HCT116 (cell line): ENCODE data around the gene PRKG1. TPM values are rescaled to one million over a fixed set of nuclear protein-coding genes. Genes with fewer than 3 reads are reported as not detected.

ENCODE experiments used
- ATAC-seq: fragments of 200-7000 bp; cut with Tn5 transposase; 2 replicates; pipeline ENCODE4 v1.9.1; 2020; ENCODE audit warnings: mild to moderate bottlenecking, moderate library complexity
- BruUV-seq: library from RNA; stranded (reverse); fragments of 400-500 nt; replicated peaks from 2 replicates; lab custom pipeline; 2021; lab: Mats Ljungman, UMichigan
- CTCF ChIA-PET: fragments of 300-600 bp; sonication (Branson Sonifier 250); formaldehyde crosslinking; loops from one replicate; lab custom pipeline; 2021; ENCODE audit warnings: antibody characterized with exemption; lab: Charles Lee
- POLR2A ChIA-PET: fragments of 300-600, 350-600 bp; sonication (Branson Sonifier 250); formaldehyde crosslinking; loops from one replicate; lab custom pipeline; 2021; ENCODE audit warnings: antibody characterized with exemption; lab: Charles Lee
- RAD21 ChIA-PET, 2 experiments: fragments of 300-600 bp; sonication (Branson Sonifier 250); formaldehyde crosslinking; loops; one replicate each; lab custom pipeline; 2023; ENCODE audit warnings: low total read pairs in 2 of 2; ENCODE audit not compliant: uncharacterized antibody in 2 of 2, unreplicated experiment in 2 of 2, low non-redundant PET in 1 of 2; lab: Charles Lee
- DNase-seq: peaks from one replicate; pipeline ENCODE4 v3.0.0-alpha.2; 2010; ENCODE audit warnings: low read depth, low spot score
- H2AFZ ChIP-seq: fragments of 200-600 bp; shearing (Covaris generic), sonication (generic); 2 replicates; pipeline ENCODE4 v1.6.1; 2017; ENCODE audit warnings: low read depth, mixed run types, mixed read lengths, antibody characterized with exemption, low read length; ENCODE audit not compliant: poor library complexity, severe bottlenecking
- H3K27ac ChIP-seq: 2 replicates; pipeline ENCODE4 v1.5.1; 2012; ENCODE audit warnings: low read depth, low read length
- H3K27me3 ChIP-seq: fragments of 200-600 bp; sonication (generic); 2 replicates; pipeline ENCODE4 v1.6.1; 2016; ENCODE audit warnings: mixed run types, low read length, mixed read lengths; ENCODE audit not compliant: insufficient read depth
- H3K36me3 ChIP-seq, 2 experiments: fragments of 200-500 bp in 1 of 2; fragments of 200-600 bp in 1 of 2; sonication (Bioruptor generic) in 1 of 2; sonication (generic) in 1 of 2; 2 replicates each; pipeline versions ENCODE4 v1.5.1 to v1.6.1; 2014 to 2016; ENCODE audit warnings: low read length in 2 of 2, inconsistent platforms in 1 of 2, mixed read lengths in 1 of 2, mixed run types in 1 of 2; ENCODE audit not compliant: insufficient read depth in 2 of 2, control insufficient read depth in 1 of 2
- H3K4me1 ChIP-seq, 2 experiments: fragments of 200-600 bp in 1 of 2; sonication (generic) in 1 of 2; 2 replicates each; pipeline versions ENCODE4 v1.5.1 to v1.6.1; 2012 to 2017; ENCODE audit warnings: low read length in 2 of 2, inconsistent platforms in 1 of 2, mild to moderate bottlenecking in 1 of 2, mixed read lengths in 1 of 2, mixed run types in 1 of 2, moderate library complexity in 1 of 2; ENCODE audit not compliant: insufficient read depth in 2 of 2, control insufficient read depth in 1 of 2
- H3K4me2 ChIP-seq: fragments of 200-600 bp; sonication (generic); 2 replicates; pipeline ENCODE4 v1.6.1; 2017; ENCODE audit warnings: mixed run types, low read length, mixed read lengths
- H3K4me3 ChIP-seq, 2 experiments: fragments of 200-600 bp in 1 of 2; sonication (generic) in 1 of 2; replicated peaks in 1 of 2; 2 replicates each; pipeline ENCODE4 v1.5.1; 2011 to 2016; ENCODE audit warnings: low read length in 2 of 2, control low read depth in 1 of 2, low read depth in 1 of 2, mild to moderate bottlenecking in 1 of 2, mixed read lengths in 1 of 2, mixed run types in 1 of 2
- H3K79me2 ChIP-seq: fragments of 200-600 bp; sonication (generic); 2 replicates; pipeline ENCODE4 v1.6.1; 2017; ENCODE audit warnings: mild to moderate bottlenecking, mixed run types, low read length, moderate library complexity, mixed read lengths; ENCODE audit not compliant: insufficient read depth
- H3K9ac ChIP-seq: fragments of 200-600 bp; sonication (generic); 2 replicates; pipeline ENCODE4 v1.6.1; 2016; ENCODE audit warnings: low read length, mixed read lengths
- H3K9me2 ChIP-seq: fragments of 200-600 bp; sonication (generic), shearing (Covaris generic); 2 replicates; pipeline ENCODE4 v1.6.1; 2017; ENCODE audit warnings: mixed run types, mild to moderate bottlenecking, moderate library complexity; ENCODE audit not compliant: insufficient read depth
- H3K9me3 ChIP-seq, 2 experiments: fragments of 200-500 bp in 1 of 2; fragments of 200-600 bp in 1 of 2; sonication (Bioruptor generic) in 1 of 2; sonication (generic) in 1 of 2; 2 replicates each; pipeline ENCODE4 v1.6.1; 2014 to 2017; ENCODE audit warnings: low read length in 2 of 2, mixed read lengths in 2 of 2, inconsistent platforms in 1 of 2, low read depth in 1 of 2, mild to moderate bottlenecking in 1 of 2, mixed run types in 1 of 2, moderate library complexity in 1 of 2; ENCODE audit not compliant: control insufficient read depth in 1 of 2, insufficient read depth in 1 of 2
- H4K20me1 ChIP-seq: fragments of 200-600 bp; sonication (generic), shearing (Covaris generic); 2 replicates; pipeline ENCODE4 v1.6.1; 2017; ENCODE audit warnings: mixed run types, mild to moderate bottlenecking, moderate library complexity; ENCODE audit not compliant: insufficient read depth
- CEBPB ChIP-seq: IDR thresholded peaks from 2 replicates; pipeline ENCODE4 v1.6.1; 2012; ENCODE audit warnings: low read depth
- ELF1 ChIP-seq: IDR thresholded peaks from 2 replicates; pipeline ENCODE4 v1.6.1; 2012; ENCODE audit warnings: low read depth, borderline replicate concordance
- FOSL1 ChIP-seq: IDR thresholded peaks from 2 replicates; pipeline ENCODE4 v1.6.1; 2012; ENCODE audit warnings: low read depth
- POLR2A ChIP-seq: IDR thresholded peaks from 2 replicates; pipeline ENCODE4 v1.7.0; 2011; ENCODE audit warnings: borderline replicate concordance; ENCODE audit not compliant: insufficient read depth, insufficient read length; ENCODE audit errors: extremely low read depth
- SP1 ChIP-seq: IDR thresholded peaks from 2 replicates; pipeline ENCODE4 v1.6.1; 2012; ENCODE audit warnings: low read depth
- YY1 ChIP-seq: IDR thresholded peaks from 2 replicates; pipeline ENCODE4 v1.6.1; 2011; ENCODE audit warnings: low read length, low read depth, moderate library complexity, mild to moderate bottlenecking; ENCODE audit not compliant: insufficient replicate concordance; ENCODE audit errors: extremely low read depth
- ZNF274 ChIP-seq: fragments of 200-500 bp; sonication (Bioruptor generic); IDR thresholded peaks from 2 replicates; pipeline ENCODE4 v1.6.1; 2014; ENCODE audit warnings: mild to moderate bottlenecking, low read depth, low read length, inconsistent platforms
- intact Hi-C: fragments of 100-400 bp; cut with micrococcal nuclease; formaldehyde crosslinking; loops from 2 replicates; pipeline ENCODE4 v1.10.0; 2022
- total RNA-seq: library from RNA; stranded (reverse); gene quantifications from one replicate; pipeline ENCODE4 v1.2.1, GENCODE V29; 2021; ENCODE audit not compliant: unreplicated experiment
- TF ChIP-seq, protein P1 (sequence below): IDR thresholded peaks from 2 replicates; pipeline ENCODE4 v1.6.1; 2012
- TF ChIP-seq, protein P2 (sequence below), 3 experiments: fragments of 200-600 bp in 1 of 3; sonication (generic) in 1 of 3; IDR thresholded peaks in 2 of 3; conservative IDR thresholded peaks in 1 of 3; 2 replicates each; pipeline ENCODE4 v1.5.1; 2012 to 2017; ENCODE audit warnings: low read depth in 2 of 3, low read length in 2 of 3, antibody characterized with exemption in 1 of 3, borderline replicate concordance in 1 of 3, control low read depth in 1 of 3, mild to moderate bottlenecking in 1 of 3, mixed read lengths in 1 of 3, mixed run types in 1 of 3, moderate library complexity in 1 of 3; ENCODE audit not compliant: insufficient read depth in 1 of 3

The PRKG1 gene
- total RNA-seq, 1 experiment from 2014 or later = 1.4 TPM

DNA sequence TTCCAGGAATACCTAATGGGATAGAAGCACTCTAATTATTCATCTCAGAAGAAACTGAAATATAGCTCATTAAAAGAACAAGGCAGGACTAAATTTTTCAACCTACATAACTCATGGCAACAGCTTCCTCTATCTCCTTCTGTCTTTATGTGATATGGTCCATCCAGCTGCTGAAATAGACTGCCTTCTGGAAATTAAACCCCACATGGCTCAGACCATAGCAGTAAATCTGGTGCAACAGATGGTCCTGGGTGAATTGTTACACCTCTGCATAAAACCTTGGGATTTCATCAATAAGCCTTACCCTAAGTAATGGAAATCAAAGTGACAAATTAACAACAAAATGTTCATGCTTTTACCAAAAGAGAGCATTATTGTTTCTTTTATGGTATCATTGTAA lies 830.7 kb downstream of the PRKG1 start:
- no TSS peak for BruUV-seq
- Histone ChIP-seq H3K27me3 (peaks cover 6% of the 10 kb centered on the region; the same call in 1 of the 2 replicates), H3K9me2 (no peaks in the 10 kb centered on the region), H3K27ac (no peak overlapping the region), H3K4me3 (no peak overlapping the region), H3K4me2 (no peak overlapping the region), H3K36me3 (no peaks in the 10 kb centered on the region), H3K9ac (no peak overlapping the region), H2AFZ (no peak overlapping the region), H3K4me1 (no peaks in the 10 kb centered on the region), H3K9me3 (no peaks in the 10 kb centered on the region), H4K20me1 (no peaks in the 10 kb centered on the region), H3K79me2 (no peaks in the 10 kb centered on the region)
- intact Hi-C loops = no loop called here
- ATAC-seq (no peak), DNase-seq (no peak)
- CTCF ChIA-PET = no interaction called here
- POLR2A ChIA-PET = no interaction called here
- RAD21 ChIA-PET = interaction anchor here in 1 of 2 experiments (0.6 kb wide), 1 partner anchor 14 kb away, joined by 3 read pairs; no protein-coding TSS in a partner anchor
- TF ChIP-seq POLR2A (no peak), ZNF274 (no peak), FOSL1 (no peak), ELF1 (no peak), YY1 (no peak), CEBPB (no peak)
- TF ChIP-seq, protein P1, sequence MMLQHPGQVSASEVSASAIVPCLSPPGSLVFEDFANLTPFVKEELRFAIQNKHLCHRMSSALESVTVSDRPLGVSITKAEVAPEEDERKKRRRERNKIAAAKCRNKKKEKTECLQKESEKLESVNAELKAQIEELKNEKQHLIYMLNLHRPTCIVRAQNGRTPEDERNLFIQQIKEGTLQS = no peak
- TF ChIP-seq, protein P2, sequence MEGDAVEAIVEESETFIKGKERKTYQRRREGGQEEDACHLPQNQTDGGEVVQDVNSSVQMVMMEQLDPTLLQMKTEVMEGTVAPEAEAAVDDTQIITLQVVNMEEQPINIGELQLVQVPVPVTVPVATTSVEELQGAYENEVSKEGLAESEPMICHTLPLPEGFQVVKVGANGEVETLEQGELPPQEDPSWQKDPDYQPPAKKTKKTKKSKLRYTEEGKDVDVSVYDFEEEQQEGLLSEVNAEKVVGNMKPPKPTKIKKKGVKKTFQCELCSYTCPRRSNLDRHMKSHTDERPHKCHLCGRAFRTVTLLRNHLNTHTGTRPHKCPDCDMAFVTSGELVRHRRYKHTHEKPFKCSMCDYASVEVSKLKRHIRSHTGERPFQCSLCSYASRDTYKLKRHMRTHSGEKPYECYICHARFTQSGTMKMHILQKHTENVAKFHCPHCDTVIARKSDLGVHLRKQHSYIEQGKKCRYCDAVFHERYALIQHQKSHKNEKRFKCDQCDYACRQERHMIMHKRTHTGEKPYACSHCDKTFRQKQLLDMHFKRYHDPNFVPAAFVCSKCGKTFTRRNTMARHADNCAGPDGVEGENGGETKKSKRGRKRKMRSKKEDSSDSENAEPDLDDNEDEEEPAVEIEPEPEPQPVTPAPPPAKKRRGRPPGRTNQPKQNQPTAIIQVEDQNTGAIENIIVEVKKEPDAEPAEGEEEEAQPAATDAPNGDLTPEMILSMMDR (IDR thresholded peaks at IDR 0.05 in 2 of 3, conservative IDR thresholded peaks at IDR 0.05 in 1 of 3; ENCODE audit: borderline replicate concordance in 1 of 3, insufficient read depth in 1 of 3, low read depth in 2 of 3, low read length in 2 of 3) = no peak

DNA sequence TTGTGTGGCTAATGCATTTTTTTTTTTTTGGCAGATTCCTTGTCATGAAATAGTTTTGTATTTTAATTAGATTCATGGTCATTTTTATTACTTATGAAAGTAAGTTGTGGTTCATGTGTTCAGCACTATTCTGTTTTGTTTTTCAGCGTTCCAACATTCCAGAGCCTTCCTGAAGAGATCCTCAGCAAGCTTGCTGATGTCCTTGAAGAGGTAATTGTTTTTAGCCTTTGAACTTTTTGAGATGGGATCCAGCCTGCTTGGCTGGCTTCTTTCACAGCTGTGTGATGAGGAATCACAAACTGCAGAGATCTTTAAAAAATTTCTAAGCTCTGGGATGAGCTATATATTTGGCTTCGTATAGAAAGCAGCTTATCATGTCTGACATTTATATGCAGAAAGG lies 833.1 kb downstream of the PRKG1 start:
- Histone ChIP-seq H3K36me3 (no peaks in the 10 kb centered on the region), H3K4me3 (no peak overlapping the region), H2AFZ (no peak overlapping the region), H3K9me2 (no peaks in the 10 kb centered on the region), H3K4me1 (no peaks in the 10 kb centered on the region), H3K79me2 (no peaks in the 10 kb centered on the region), H3K27me3 (peaks cover 11% of the 10 kb centered on the region; the same call in 1 of the 2 replicates), H3K9ac (no peak overlapping the region), H3K4me2 (no peak overlapping the region), H3K27ac (no peak overlapping the region), H4K20me1 (no peaks in the 10 kb centered on the region), H3K9me3 (no peaks in the 10 kb centered on the region)
- DNase-seq (no peak), ATAC-seq (no peak)
- RAD21 ChIA-PET = no interaction called here
- CTCF ChIA-PET = no interaction called here
- POLR2A ChIA-PET = no interaction called here
- no peak for TF ChIP-seq SP1
- TF ChIP-seq, protein P2 (IDR thresholded peaks at IDR 0.05 in 2 of 3, conservative IDR thresholded peaks at IDR 0.05 in 1 of 3; ENCODE audit: borderline replicate concordance in 1 of 3, insufficient read depth in 1 of 3, low read depth in 2 of 3, low read length in 2 of 3) = no peak
- no TSS peak for BruUV-seq
- intact Hi-C loops = no loop called here
